Urinary bladder (tissue), 4 donors: ENCODE data around the gene PARVA. TPM values are rescaled to one million over a fixed set of nuclear protein-coding genes. Genes with fewer than 3 reads are reported as not detected.

Source experiments
- DNase-seq: peaks from one replicate; pipeline ENCODE4 v3.0.0-alpha.2; 2015; ENCODE audit errors: extremely low spot score
- H3K27ac ChIP-seq: one replicate; pipeline ENCODE4 v1.5.1; 2013; ENCODE audit warnings: low read depth, mild to moderate bottlenecking, moderate library complexity
- H3K36me3 ChIP-seq: one replicate; pipeline ENCODE4 v1.6.1; 2013; ENCODE audit warnings: mild to moderate bottlenecking, moderate library complexity; ENCODE audit not compliant: insufficient read depth
- H3K4me1 ChIP-seq: one replicate; pipeline ENCODE4 v1.6.1; 2013; ENCODE audit warnings: mild to moderate bottlenecking, moderate library complexity; ENCODE audit not compliant: insufficient read depth
- H3K4me3 ChIP-seq: one replicate; pipeline ENCODE4 v1.5.1; 2013; ENCODE audit warnings: low read depth, low read length
- WGBS: extraction: QIAGEN DNeasy Blood & Tissue Kit; methylation state at CpG from one replicate; pipeline ENCODE4 v1.1.7; 2013; 5-methylcytosine and 5-hydroxymethylcytosine counted together
- polyA plus RNA-seq: library from polyadenylated mRNA; stranded (reverse); fragments of 200-250 nt; gene quantifications from one replicate; pipeline ENCODE4 v1.2.3, GENCODE V29; 2013
- total RNA-seq: library from RNA; depleted of rRNA; stranded (reverse); fragments of >200 nt; gene quantifications from one replicate; pipeline ENCODE4 v1.2.3, GENCODE V29; 2014
- donor health status: healthy with polysubstance abuse.
- donor health status: healthy.

The PARVA gene
- total and polyA plus RNA-seq, 2 donors: 69.8 to 128 TPM

- no peak for DNase-seq
- WGBS: 45% methylated on average over 4 of the region's 4 CpGs
- no peaks in the 10 kb centered on the region for H3K36me3 ChIP-seq
- peaks cover 2% of the 10 kb centered on the region for H3K4me1 ChIP-seq
- no peak overlapping the region for H3K27ac ChIP-seq
- no peak overlapping the region for H3K4me3 ChIP-seq
These were observed 101.4 kb downstream of the PARVA start for GRCh38 chr11:12478743-12479142.

DNA sequence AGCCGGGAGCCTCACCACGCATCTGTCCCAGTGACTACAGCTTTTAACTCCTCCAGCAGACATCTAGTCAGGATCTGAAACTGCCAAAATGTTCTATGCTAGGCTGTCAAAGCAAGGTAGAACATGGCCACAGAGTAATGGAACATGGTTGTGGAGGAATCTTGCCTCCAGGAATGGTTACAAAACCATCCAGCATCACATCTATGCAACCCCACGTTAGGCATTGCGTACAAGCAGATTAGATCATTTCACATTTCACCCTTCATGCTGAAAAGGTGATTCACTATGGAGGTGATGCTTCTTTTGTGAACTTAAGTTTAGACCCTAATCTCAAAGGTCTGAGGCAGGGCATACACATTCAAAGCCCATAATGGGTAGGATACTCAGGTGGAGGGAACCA, 103.0 kb downstream of the PARVA start:
- DNase-seq: no peak

GRCh38 chr11:12482839-12483238, 105.5 kb downstream of the PARVA start:
- H3K36me3 ChIP-seq: peaks cover 2% of the 10 kb centered on the region
- H3K4me3 ChIP-seq: no peak overlapping the region
- H3K27ac ChIP-seq: no peak overlapping the region
- H3K4me1 ChIP-seq: peaks cover 2% of the 10 kb centered on the region
- 81% methylated on average over 2 of the region's 2 CpGs for WGBS
- no peak for DNase-seq

More for the DNA sequence above, 103.0 kb downstream of the PARVA start:
- Histone ChIP-seq H3K36me3 (no peaks in the 10 kb centered on the region), H3K4me1 (peaks cover 2% of the 10 kb centered on the region), H3K27ac (no peak overlapping the region), H3K4me3 (no peak overlapping the region)
- 78% methylated on average over 4 of the region's 4 CpGs for WGBS

- H3K36me3 ChIP-seq: peaks cover 2% of the 10 kb centered on the region
- 75% methylated on average over 5 of the region's 5 CpGs for WGBS
- H3K27ac ChIP-seq: no peak overlapping the region
- no peaks in the 10 kb centered on the region for H3K4me1 ChIP-seq
- no peak for DNase-seq
- H3K4me3 ChIP-seq: no peak overlapping the region
These were observed 106.2 kb downstream of the PARVA start for GRCh38 chr11:12483604-12484003.

- Histone ChIP-seq H3K36me3 (peaks cover 2% of the 10 kb centered on the region), H3K4me3 (no peak overlapping the region), H3K4me1 (no peaks in the 10 kb centered on the region), H3K27ac (no peak overlapping the region)
- DNase-seq: no peak
- WGBS: 93% methylated on average over 1 of the region's 1 CpG
These were observed 108.0 kb downstream of the PARVA start for GRCh38 chr11:12485328-12485727.

- DNase-seq: no peak
- H3K4me3 ChIP-seq: no peak overlapping the region
- H3K4me1 ChIP-seq: no peaks in the 10 kb centered on the region
- H3K36me3 ChIP-seq: peaks cover 2% of the 10 kb centered on the region
- WGBS: 97% methylated on average over 1 of the region's 1 CpG
- no peak overlapping the region for H3K27ac ChIP-seq
These were observed 111.9 kb downstream of the PARVA start for GRCh38 chr11:12489246-12489772.

DNA sequence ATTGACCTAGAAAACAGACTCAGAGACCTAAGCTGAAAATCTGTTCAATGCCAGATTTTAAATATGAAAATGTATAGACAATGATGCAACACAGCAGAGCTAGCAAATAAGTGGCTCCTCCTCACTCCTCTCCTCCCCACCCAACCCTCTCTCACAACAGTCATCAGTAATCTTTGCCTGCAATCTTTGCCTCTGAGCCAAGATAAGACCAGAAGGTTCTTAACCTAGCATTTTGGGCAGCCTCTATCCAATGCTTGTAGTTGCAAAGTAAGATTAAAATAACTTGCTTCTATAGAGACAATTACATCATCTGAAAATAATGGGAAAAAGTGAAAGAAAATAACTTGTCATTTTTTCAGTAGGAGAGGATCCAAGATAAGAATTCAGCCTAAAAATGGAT, 117.3 kb downstream of the PARVA start:
- Histone ChIP-seq H3K27ac (no peak overlapping the region), H3K4me1 (no peaks in the 10 kb centered on the region), H3K4me3 (no peak overlapping the region), H3K36me3 (no peaks in the 10 kb centered on the region)
- DNase-seq: no peak

DNA sequence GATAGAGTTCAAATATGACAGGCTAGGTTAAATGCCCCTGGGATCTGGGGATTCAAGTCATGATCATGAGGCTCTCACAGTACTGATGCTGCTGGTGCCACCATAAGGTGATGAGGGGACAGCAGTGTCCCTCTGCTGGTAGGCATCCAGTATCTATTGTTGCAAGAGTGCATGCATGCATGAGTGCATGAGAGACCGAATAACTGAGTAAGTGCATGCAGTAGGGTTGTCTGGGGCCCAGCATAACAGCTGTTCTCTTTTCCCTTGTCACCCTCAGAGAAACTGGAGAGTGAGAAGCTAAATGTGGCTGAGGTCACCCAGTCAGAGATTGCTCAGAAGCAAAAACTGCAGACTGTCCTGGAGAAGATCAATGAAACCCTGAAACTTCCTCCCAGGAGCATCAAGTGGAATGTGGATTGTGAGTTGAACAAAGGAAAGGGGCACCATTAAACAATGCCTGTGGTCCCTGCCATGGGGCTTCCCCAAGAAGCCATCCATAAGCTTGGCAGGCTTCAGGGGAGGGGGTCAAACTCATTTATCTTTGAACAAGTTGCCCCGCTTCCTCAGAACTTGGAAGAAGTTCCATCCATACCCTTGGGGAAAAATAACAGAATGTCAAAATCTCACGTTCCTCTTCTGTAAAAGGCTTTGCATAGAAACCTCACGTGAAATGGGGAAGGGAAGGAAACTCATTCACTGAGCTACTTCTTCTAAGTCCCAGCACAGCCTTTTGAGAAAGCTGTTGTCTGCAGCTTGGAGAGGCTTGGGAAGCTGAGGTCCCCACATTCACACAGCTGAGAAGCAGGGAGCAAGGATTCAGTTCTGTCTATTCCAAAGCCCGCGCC, 119.0 kb downstream of the PARVA start:
- no peaks in the 10 kb centered on the region for H3K36me3 ChIP-seq
- no peak overlapping the region for H3K4me3 ChIP-seq
- H3K27ac ChIP-seq: no peak overlapping the region
- no peak for DNase-seq
- 84% methylated on average over 6 of the region's 6 CpGs for WGBS
- no peaks in the 10 kb centered on the region for H3K4me1 ChIP-seq

- Histone ChIP-seq H3K4me3 (no peak overlapping the region), H3K27ac (no peak overlapping the region), H3K36me3 (no peaks in the 10 kb centered on the region), H3K4me1 (no peaks in the 10 kb centered on the region)
- no peak for DNase-seq
- 82% methylated on average over 7 of the region's 7 CpGs for WGBS
These were observed 120.1 kb downstream of the PARVA start for GRCh38 chr11:12497431-12497830.

DNA sequence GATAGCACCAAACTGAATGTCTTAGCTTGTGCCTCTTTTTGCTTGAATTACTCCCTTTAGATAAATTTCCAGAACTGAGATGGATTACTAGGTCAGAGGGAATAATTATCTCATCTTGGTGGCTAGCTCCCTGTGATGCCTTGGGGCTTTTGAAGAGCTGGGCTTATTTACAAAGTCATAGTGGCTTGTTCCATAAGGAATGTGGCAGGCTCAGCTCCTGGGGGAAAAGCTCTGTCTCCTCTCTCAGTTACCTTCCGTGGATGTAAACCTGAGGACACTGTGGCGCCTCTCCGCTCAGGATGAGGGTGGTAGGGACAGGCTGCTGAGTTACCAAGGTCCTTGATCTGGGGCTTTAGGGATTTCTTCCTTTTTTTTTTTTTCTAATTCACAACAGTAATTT, 121.7 kb downstream of the PARVA start:
- no peaks in the 10 kb centered on the region for H3K36me3 ChIP-seq
- no peak overlapping the region for H3K27ac ChIP-seq
- H3K4me1 ChIP-seq: no peaks in the 10 kb centered on the region
- no peak for DNase-seq
- WGBS: 97% methylated on average over 3 of the region's 3 CpGs
- no peak overlapping the region for H3K4me3 ChIP-seq

GRCh38 chr11:12502046-12502445, 124.7 kb downstream of the PARVA start:
- Histone ChIP-seq H3K36me3 (no peaks in the 10 kb centered on the region), H3K4me1 (no peaks in the 10 kb centered on the region), H3K27ac (no peak overlapping the region), H3K4me3 (no peak overlapping the region)
- DNase-seq: no peak
- 91% methylated on average over 2 of the region's 2 CpGs for WGBS

DNA sequence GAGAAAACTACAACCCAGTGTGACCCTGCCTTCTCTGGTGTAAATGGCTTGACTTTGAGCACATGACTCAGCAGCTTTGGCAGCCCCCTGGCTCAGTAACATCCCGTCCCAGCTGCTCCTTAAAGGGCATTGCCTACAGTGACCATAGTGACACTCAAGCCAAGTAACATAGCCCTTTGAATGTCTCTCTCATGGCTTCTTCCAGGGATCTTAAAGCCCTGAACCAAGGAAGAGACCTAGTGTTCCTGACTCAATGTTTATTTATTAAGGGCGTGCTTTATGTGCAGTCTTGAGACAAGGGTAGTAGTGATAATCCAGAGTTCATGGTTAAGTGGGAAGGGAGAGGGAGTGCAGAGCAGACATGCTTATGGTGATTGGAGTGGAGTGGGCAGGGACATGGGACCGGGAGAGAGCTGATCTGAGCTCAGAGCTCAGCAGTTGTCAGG, 125.7 kb downstream of the PARVA start:
- Histone ChIP-seq H3K36me3 (no peaks in the 10 kb centered on the region), H3K27ac (no peak overlapping the region)
- no peak for DNase-seq

DNA sequence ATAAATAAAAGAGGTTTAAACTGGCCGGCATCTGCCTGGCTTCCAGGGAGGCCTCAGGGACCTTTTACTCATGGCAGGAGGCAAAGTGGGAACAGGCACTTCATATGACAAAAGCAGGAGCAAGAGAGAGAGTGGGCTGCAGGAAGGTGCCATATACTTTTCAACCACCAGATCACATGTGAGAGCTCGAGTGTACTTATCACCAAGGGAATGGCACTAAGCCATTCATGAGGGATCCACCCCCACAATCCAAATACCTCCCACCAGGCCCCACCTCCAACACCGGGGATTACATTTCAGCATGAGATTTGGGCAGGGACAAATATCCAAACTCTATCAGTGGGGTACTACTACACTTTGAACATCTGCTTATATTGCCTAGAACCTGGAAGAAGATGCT, 126.5 kb downstream of the PARVA start:
- H3K4me3 ChIP-seq: no peak overlapping the region
- H3K36me3 ChIP-seq: no peaks in the 10 kb centered on the region
- DNase-seq: no peak
- H3K4me1 ChIP-seq: no peaks in the 10 kb centered on the region
- 55% methylated on average over 3 of the region's 3 CpGs for WGBS
- no peak overlapping the region for H3K27ac ChIP-seq

More for the DNA sequence above, 125.7 kb downstream of the PARVA start:
- no peak overlapping the region for H3K4me3 ChIP-seq
- H3K4me1 ChIP-seq: no peaks in the 10 kb centered on the region
- WGBS: 53% methylated on average over 3 of the region's 3 CpGs

- H3K36me3 ChIP-seq: no peaks in the 10 kb centered on the region
- 64% methylated on average over 2 of the region's 2 CpGs for WGBS
- no peak overlapping the region for H3K27ac ChIP-seq
- DNase-seq: no peak
- no peak overlapping the region for H3K4me3 ChIP-seq
- H3K4me1 ChIP-seq: no peaks in the 10 kb centered on the region
These were observed 127.8 kb downstream of the PARVA start for GRCh38 chr11:12505183-12505582.
